Measurements from ENCODE around the gene PAGR1.

PAGR1 gene

GRCh38 chr16:29805232-29806098 is 10.5 kb upstream of the PAGR1 start:
- H3K4me1 ChIP-seq: peaks cover 22% of the 10 kb centered on the region
- H3K9me3 ChIP-seq: no peaks in the 10 kb centered on the region
- in situ Hi-C loops (cut with MboI; ENCODE audit: low sequenced_read_pairs): no loop called here
- peak; percentile 92 to 97 for DNase-seq (ENCODE audit: low spot score in 2 of 2)
- no peaks in the 10 kb centered on the region for H3K27me3 ChIP-seq (ENCODE audit: low read depth)
- H3K4me3 ChIP-seq: peak overlapping the region; percentile 47
- H3K36me3 ChIP-seq (replicated peaks): peaks cover 73% of the 10 kb centered on the region

GRCh38 chr16:29806099-29806579 is 9.8 kb upstream of the PAGR1 start, which contains the start of gene MAZ:
Gene MAZ, plus strand, starts transcription at chr16:29806529. Its CDS starts 173 bp downstream, at chr16:29806702.
- Histone ChIP-seq H3K36me3 (replicated peaks) (peaks cover 67% of the 10 kb centered on the region), H3K9me3 (no peaks in the 10 kb centered on the region), H3K4me3 (peak within 1 kb of the TSS; percentile 68), H3K4me1 (peaks cover 27% of the 10 kb centered on the region), H3K27me3 (ENCODE audit: low read depth) (no peaks in the 10 kb centered on the region)
- no peak for DNase-seq (ENCODE audit: low spot score in 2 of 2)
- in situ Hi-C loops (cut with MboI; ENCODE audit: low sequenced_read_pairs): no loop called here

- DNase-seq (ENCODE audit: low spot score in 2 of 2): peak; percentile 70 to 85
- peaks cover 31% of the 10 kb centered on the region for H3K4me1 ChIP-seq
- H3K36me3 ChIP-seq (replicated peaks): peaks cover 60% of the 10 kb centered on the region
- in situ Hi-C loops (cut with MboI; ENCODE audit: low sequenced_read_pairs): no loop called here
- no peaks in the 10 kb centered on the region for H3K9me3 ChIP-seq
- no peaks in the 10 kb centered on the region for H3K27me3 ChIP-seq (ENCODE audit: low read depth)
- H3K4me3 ChIP-seq: peak overlapping the region; percentile 68
Observed at GRCh38 chr16:29806641-29807425, 9.1 kb upstream of the PAGR1 start.

GRCh38 chr16:29807426-29808218 is 8.3 kb upstream of the PAGR1 start:
- Histone ChIP-seq H3K36me3 (replicated peaks) (peaks cover 54% of the 10 kb centered on the region), H3K27me3 (ENCODE audit: low read depth) (no peaks in the 10 kb centered on the region), H3K4me3 (peak overlapping the region; percentile 68), H3K4me1 (peaks cover 31% of the 10 kb centered on the region), H3K9me3 (no peaks in the 10 kb centered on the region)
- in situ Hi-C loops (cut with MboI; ENCODE audit: low sequenced_read_pairs): no loop called here
- DNase-seq (ENCODE audit: low spot score in 2 of 2): peak; percentile 82 to 94

- H3K4me1 ChIP-seq: peaks cover 36% of the 10 kb centered on the region
- peak in 1 of 2 experiments; percentile 46 for DNase-seq (ENCODE audit: low spot score in 2 of 2)
- H3K27me3 ChIP-seq (ENCODE audit: low read depth): no peaks in the 10 kb centered on the region
- in situ Hi-C loops (cut with MboI; ENCODE audit: low sequenced_read_pairs): no loop called here
- no peaks in the 10 kb centered on the region for H3K9me3 ChIP-seq
- H3K4me3 ChIP-seq: peak overlapping the region; percentile 68
- H3K36me3 ChIP-seq (replicated peaks): peaks cover 47% of the 10 kb centered on the region
Observed at GRCh38 chr16:29808219-29808900, 7.6 kb upstream of the PAGR1 start.

- Histone ChIP-seq H3K9me3 (no peaks in the 10 kb centered on the region), H3K4me1 (peaks cover 33% of the 10 kb centered on the region), H3K4me3 (peak overlapping the region; percentile 68), H3K27me3 (ENCODE audit: low read depth) (no peaks in the 10 kb centered on the region), H3K36me3 (replicated peaks) (peaks cover 39% of the 10 kb centered on the region)
- in situ Hi-C loops (cut with MboI; ENCODE audit: low sequenced_read_pairs): no loop called here
- peak in 1 of 2 experiments; percentile 46 for DNase-seq (ENCODE audit: low spot score in 2 of 2)
Observed at GRCh38 chr16:29809031-29809747, 6.8 kb upstream of the PAGR1 start.

GRCh38 chr16:29809850-29810698 is 5.9 kb upstream of the PAGR1 start:
- peak overlapping the region; percentile 68 for H3K4me3 ChIP-seq
- peaks cover 28% of the 10 kb centered on the region for H3K4me1 ChIP-seq
- in situ Hi-C loops (cut with MboI; ENCODE audit: low sequenced_read_pairs): no loop called here
- H3K27me3 ChIP-seq (ENCODE audit: low read depth): no peaks in the 10 kb centered on the region
- peak; percentile 52 to 66 for DNase-seq (ENCODE audit: low spot score in 2 of 2)
- peaks cover 31% of the 10 kb centered on the region for H3K36me3 ChIP-seq (replicated peaks)
- no peaks in the 10 kb centered on the region for H3K9me3 ChIP-seq

GRCh38 chr16:29810699-29811169 is 5.2 kb upstream of the PAGR1 start:
- H3K4me3 ChIP-seq: peak overlapping the region; percentile 54; the same call in 1 of the 2 replicates
- in situ Hi-C loops (cut with MboI; ENCODE audit: low sequenced_read_pairs): no loop called here
- no peak for DNase-seq (ENCODE audit: low spot score in 2 of 2)

GRCh38 chr16:29811170-29811895 is 4.6 kb upstream of the PAGR1 start:
- DNase-seq (ENCODE audit: low spot score in 2 of 2): peak; percentile 99
- no peaks in the 10 kb centered on the region for H3K9me3 ChIP-seq
- in situ Hi-C loops (cut with MboI; ENCODE audit: low sequenced_read_pairs): no loop called here
- no peaks in the 10 kb centered on the region for H3K27me3 ChIP-seq (ENCODE audit: low read depth)
- peaks cover 30% of the 10 kb centered on the region for H3K36me3 ChIP-seq (replicated peaks)
- peaks cover 32% of the 10 kb centered on the region for H3K4me1 ChIP-seq
- peak overlapping the region; percentile 54 for H3K4me3 ChIP-seq

More at GRCh38 chr16:29810699-29811169, 5.2 kb upstream of the PAGR1 start:
- H3K9me3 ChIP-seq: no peaks in the 10 kb centered on the region
- peaks cover 30% of the 10 kb centered on the region for H3K36me3 ChIP-seq (replicated peaks)
- H3K4me1 ChIP-seq: peaks cover 32% of the 10 kb centered on the region
- H3K27me3 ChIP-seq (ENCODE audit: low read depth): no peaks in the 10 kb centered on the region

- H3K4me3 ChIP-seq: peak within 1 kb of the TSS; percentile 54
- H3K4me1 ChIP-seq: peaks cover 32% of the 10 kb centered on the region
- no peaks in the 10 kb centered on the region for H3K27me3 ChIP-seq (ENCODE audit: low read depth)
- H3K36me3 ChIP-seq (replicated peaks): peaks cover 30% of the 10 kb centered on the region
- in situ Hi-C loops (cut with MboI; ENCODE audit: low sequenced_read_pairs): no loop called here
- peak; percentile 75 to 92 for DNase-seq (ENCODE audit: low spot score in 2 of 2)
- H3K9me3 ChIP-seq: no peaks in the 10 kb centered on the region
Observed at GRCh38 chr16:29811896-29812665, 3.9 kb upstream of the PAGR1 start, which contains the start of gene PRRT2. Gene PRRT2, plus strand, starts transcription at chr16:29812193. Its CDS starts 862 bp downstream, at chr16:29813055.

All from HAP-1 (cell line).